Measurements from ENCODE around the gene GPR162.

The GPR162 gene

GRCh38 chr12:6824085-6824775 lies 2.6 kb downstream of the GPR162 start:
- H3K27me3 Mint-ChIP-seq: peaks cover 67% of the 10 kb centered on the region
- ATAC-seq (no peak), DNase-seq (no peak)
- H3K4me1 Mint-ChIP-seq: peaks cover 28% of the 10 kb centered on the region
- H3K27ac Mint-ChIP-seq: no peak overlapping the region
- H3K36me3 Mint-ChIP-seq (ENCODE audit: low read depth): no peaks in the 10 kb centered on the region
- H3K9me3 Mint-ChIP-seq: no peaks in the 10 kb centered on the region
- H3K4me3 Mint-ChIP-seq: no peak overlapping the region

- Mint-ChIP-seq H3K9me3 (no peaks in the 10 kb centered on the region), H3K36me3 (ENCODE audit: low read depth) (no peaks in the 10 kb centered on the region), H3K4me3 (no peak overlapping the region), H3K27me3 (peaks cover 70% of the 10 kb centered on the region), H3K4me1 (peaks cover 30% of the 10 kb centered on the region), H3K27ac (no peak overlapping the region)
- ATAC-seq (no peak), DNase-seq (no peak)
Measured at GRCh38 chr12:6824901-6825381, 3.3 kb downstream of the GPR162 start.

DNA sequence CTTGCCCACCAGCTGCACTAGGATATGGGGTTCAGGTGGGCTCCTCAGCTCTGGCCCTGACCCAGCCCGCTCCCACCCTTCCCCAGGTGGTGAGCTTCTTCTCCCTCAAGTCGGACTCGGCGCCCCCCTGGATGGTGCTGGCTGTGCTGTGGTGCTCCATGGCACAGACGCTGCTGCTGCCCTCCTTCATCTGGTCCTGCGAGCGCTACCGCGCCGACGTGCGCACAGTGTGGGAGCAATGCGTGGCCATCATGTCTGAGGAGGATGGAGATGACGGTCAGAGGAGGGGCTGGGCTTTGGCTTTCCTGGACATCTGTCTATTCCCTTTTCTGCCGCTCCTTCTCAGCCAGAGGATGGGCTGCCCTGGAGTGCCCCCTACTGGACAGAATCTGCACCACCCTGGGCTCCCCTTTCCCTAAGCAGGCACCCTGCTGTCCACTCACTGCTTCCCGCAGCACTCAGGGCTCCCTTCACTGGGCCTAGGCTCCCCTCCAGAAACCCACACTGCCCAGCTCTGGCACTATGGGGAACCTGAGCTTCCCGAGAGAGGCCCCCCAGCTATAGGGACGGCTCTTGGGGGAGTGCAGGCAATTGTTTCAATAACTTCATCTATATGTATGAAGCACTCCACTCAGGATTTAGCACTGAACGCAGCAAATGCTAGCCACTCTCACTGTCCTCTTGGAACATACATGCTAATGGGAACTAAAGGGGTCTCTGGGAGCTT lies 3.9 kb downstream of the GPR162 start:
- Mint-ChIP-seq H3K4me1 (peaks cover 30% of the 10 kb centered on the region), H3K9me3 (no peaks in the 10 kb centered on the region), H3K4me3 (no peak overlapping the region), H3K27ac (no peak overlapping the region), H3K36me3 (ENCODE audit: low read depth) (no peaks in the 10 kb centered on the region), H3K27me3 (peaks cover 72% of the 10 kb centered on the region)
- DNase-seq (peak; percentile 89), ATAC-seq (peak; percentile 69)

GRCh38 chr12:6826125-6826733 lies 4.6 kb downstream of the GPR162 start:
- no peak overlapping the region for H3K4me3 Mint-ChIP-seq
- peaks cover 71% of the 10 kb centered on the region for H3K27me3 Mint-ChIP-seq
- peaks cover 24% of the 10 kb centered on the region for H3K4me1 Mint-ChIP-seq
- H3K27ac Mint-ChIP-seq: no peak overlapping the region
- DNase-seq: no peak
- no peak for ATAC-seq
- H3K36me3 Mint-ChIP-seq (ENCODE audit: low read depth): no peaks in the 10 kb centered on the region
- no peaks in the 10 kb centered on the region for H3K9me3 Mint-ChIP-seq

- ATAC-seq (no peak), DNase-seq (no peak)
- Mint-ChIP-seq H3K27me3 (peaks cover 69% of the 10 kb centered on the region), H3K27ac (peak overlapping the region; percentile 64), H3K36me3 (ENCODE audit: low read depth) (no peaks in the 10 kb centered on the region), H3K9me3 (no peaks in the 10 kb centered on the region), H3K4me1 (peaks cover 23% of the 10 kb centered on the region), H3K4me3 (peak overlapping the region; percentile 53)
Measured at GRCh38 chr12:6826734-6827436, 5.3 kb downstream of the GPR162 start.

DNA sequence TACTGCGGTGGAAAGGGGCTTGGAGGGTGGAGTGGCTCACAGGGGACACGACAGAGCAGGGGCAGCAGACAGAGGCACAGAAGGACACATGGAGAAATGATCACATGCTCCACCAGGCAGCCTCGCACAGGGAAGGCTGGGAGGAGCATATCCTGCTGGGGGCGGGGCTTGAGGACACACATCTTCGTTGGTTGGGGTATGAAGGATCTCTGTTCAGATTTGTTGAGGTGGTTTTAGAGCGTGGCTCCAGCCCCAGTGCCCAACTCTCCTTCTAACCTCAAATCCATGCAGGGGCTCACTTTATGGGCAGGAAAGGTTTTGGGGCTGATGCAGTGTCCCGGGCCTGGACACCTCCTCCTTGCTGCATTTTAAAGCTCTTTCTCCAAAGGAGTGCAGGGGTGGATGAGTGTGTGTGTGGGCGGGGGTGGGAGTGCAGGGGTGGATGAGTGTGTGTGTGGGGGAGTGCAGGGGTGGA lies 5.9 kb downstream of the GPR162 start:
- peak; percentile 69 for DNase-seq
- Mint-ChIP-seq H3K4me3 (peak overlapping the region; percentile 53), H3K4me1 (peaks cover 17% of the 10 kb centered on the region), H3K36me3 (ENCODE audit: low read depth) (no peaks in the 10 kb centered on the region), H3K27me3 (peaks cover 64% of the 10 kb centered on the region), H3K27ac (peak overlapping the region; percentile 64), H3K9me3 (no peaks in the 10 kb centered on the region)
- ATAC-seq: no peak

GRCh38 chr12:6827982-6828780 lies 6.6 kb downstream of the GPR162 start, which contains the start of gene P3H3:
TSS of gene P3H3 (plus strand) at chr12:6828407. CDS start at chr12:6828441, 34 bp downstream.
- H3K27me3 Mint-ChIP-seq: peaks cover 57% of the 10 kb centered on the region
- H3K27ac Mint-ChIP-seq: peak within 1 kb of the TSS; percentile 64

DNA sequence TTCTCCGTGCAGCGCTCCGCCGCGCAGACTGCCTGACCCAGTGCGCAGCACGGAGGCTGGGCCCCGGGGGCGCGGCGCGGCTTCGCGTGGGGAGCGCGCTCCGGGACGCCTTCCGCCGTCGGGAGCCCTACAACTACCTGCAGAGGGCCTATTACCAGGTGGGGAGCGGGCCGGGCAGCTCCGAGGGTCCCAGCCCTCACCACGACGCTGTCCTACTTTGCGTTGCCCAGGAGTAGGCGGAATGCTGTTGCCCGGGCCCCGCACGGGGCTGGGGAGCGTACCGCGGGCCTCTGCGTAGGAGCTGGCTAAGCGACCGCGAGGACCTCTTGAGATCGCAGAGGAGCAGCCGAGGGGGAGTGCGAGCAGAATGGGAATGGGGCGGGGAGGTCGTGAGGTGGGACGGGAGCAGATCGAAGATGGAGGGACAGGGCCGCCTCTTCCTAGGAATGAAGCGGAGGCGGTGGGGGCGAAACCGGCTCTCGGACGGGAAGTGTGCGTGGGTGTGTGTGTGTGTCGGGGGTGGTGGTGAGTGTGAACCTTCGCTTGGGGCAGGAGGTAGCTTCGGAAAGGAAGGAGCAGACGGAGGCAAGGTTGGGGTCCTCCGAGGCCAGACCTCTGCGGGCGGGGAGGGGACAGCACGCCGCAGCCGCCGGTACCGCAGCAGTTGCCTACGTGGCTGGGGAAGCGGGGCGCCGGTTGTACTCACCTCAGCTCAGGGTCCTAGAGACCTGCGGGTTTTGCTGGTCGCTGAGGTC lies 7.3 kb downstream of the GPR162 start:
- Mint-ChIP-seq H3K4me3 (peak overlapping the region; percentile 67), H3K36me3 (ENCODE audit: low read depth) (no peaks in the 10 kb centered on the region), H3K4me1 (peaks cover 17% of the 10 kb centered on the region), H3K27ac (peak overlapping the region; percentile 56), H3K27me3 (peaks cover 51% of the 10 kb centered on the region), H3K9me3 (no peaks in the 10 kb centered on the region)
- DNase-seq: peak; percentile 34
- ATAC-seq: peak; percentile 47

More at GRCh38 chr12:6827982-6828780, 6.6 kb downstream of the GPR162 start, which contains the start of gene P3H3:
- Mint-ChIP-seq H3K9me3 (no peaks in the 10 kb centered on the region), H3K36me3 (ENCODE audit: low read depth) (no peaks in the 10 kb centered on the region), H3K4me1 (peaks cover 17% of the 10 kb centered on the region), H3K4me3 (peak within 1 kb of the TSS; percentile 67)
- DNase-seq: no peak
- ATAC-seq: peak; percentile 18

GRCh38 chr12:6829536-6830220 lies 8.1 kb downstream of the GPR162 start:
- no peak for ATAC-seq
- Mint-ChIP-seq H3K27me3 (peaks cover 46% of the 10 kb centered on the region), H3K4me1 (peaks cover 20% of the 10 kb centered on the region), H3K36me3 (ENCODE audit: low read depth) (no peaks in the 10 kb centered on the region), H3K4me3 (peak overlapping the region; percentile 67), H3K9me3 (no peaks in the 10 kb centered on the region), H3K27ac (no peak overlapping the region)
- no peak for DNase-seq

DNA sequence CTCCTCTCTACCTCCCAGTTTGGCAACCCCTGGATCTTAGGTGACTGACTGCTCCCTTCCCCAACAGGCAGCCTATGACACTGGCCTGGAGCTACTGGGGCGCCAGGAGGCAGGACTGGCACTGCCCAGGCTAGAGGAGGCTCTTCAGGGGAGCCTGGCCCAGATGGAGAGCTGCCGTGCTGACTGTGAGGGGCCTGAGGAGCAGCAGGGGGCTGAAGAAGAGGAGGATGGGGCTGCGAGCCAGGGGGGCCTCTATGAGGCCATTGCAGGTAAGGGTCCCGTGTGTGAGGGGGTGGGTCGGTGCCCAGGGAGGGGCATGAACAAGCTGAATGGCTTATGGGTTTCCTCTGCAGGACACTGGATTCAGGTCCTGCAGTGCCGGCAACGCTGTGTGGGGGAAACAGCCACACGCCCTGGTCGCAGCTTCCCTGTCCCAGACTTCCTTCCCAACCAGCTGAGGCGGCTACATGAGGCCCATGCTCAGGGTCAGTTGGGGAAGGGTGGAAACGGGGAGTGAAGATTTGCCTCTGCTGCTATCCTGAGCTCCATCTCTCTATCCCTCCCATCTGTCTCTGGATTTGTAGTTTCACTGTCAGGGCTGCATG lies 8.8 kb downstream of the GPR162 start:
- Mint-ChIP-seq H3K27me3 (peaks cover 39% of the 10 kb centered on the region), H3K4me1 (peaks cover 23% of the 10 kb centered on the region), H3K4me3 (no peak overlapping the region), H3K36me3 (ENCODE audit: low read depth) (no peaks in the 10 kb centered on the region), H3K9me3 (no peaks in the 10 kb centered on the region), H3K27ac (no peak overlapping the region)
- DNase-seq (no peak), ATAC-seq (no peak)

DNA sequence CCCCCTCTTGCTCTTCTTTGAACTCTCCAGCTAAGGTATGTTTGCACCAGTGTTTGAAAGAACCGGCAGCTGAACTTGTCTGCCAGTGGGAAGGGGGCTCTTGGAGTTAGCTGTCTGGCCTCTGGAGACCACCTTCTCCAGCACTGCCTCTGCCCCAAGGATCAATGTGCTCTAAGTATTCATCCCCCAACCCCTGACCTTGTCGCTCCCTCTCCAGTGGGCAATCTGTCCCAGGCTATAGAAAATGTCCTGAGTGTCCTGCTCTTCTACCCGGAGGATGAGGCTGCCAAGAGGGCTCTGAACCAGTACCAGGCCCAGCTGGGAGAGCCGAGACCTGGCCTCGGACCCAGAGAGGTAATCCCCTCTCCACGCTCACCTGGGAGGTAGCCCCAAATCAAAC lies 9.4 kb downstream of the GPR162 start:
- Mint-ChIP-seq H3K4me3 (no peak overlapping the region), H3K9me3 (no peaks in the 10 kb centered on the region), H3K27me3 (peaks cover 35% of the 10 kb centered on the region), H3K36me3 (ENCODE audit: low read depth) (no peaks in the 10 kb centered on the region), H3K4me1 (peaks cover 21% of the 10 kb centered on the region), H3K27ac (no peak overlapping the region)
- DNase-seq: no peak
- no peak for ATAC-seq

GRCh38 chr12:6831450-6831995 lies 9.9 kb downstream of the GPR162 start:
- Mint-ChIP-seq H3K9me3 (no peaks in the 10 kb centered on the region), H3K4me1 (peaks cover 21% of the 10 kb centered on the region), H3K4me3 (no peak overlapping the region), H3K27ac (no peak overlapping the region), H3K36me3 (ENCODE audit: low read depth) (no peaks in the 10 kb centered on the region), H3K27me3 (peaks cover 31% of the 10 kb centered on the region)
- no peak for DNase-seq
- ATAC-seq: no peak

Data from activated naive CD8-positive, alpha-beta T cell treated with anti-CD3 and anti-CD28 coated beads, Interleukin-2, amount 50 U/mL, for 24 hours (primary cell).